GM12892 (cell line): ENCODE measurements around the gene CPT1C.
A peak's percentile ranks its signal among the peaks of the same experiment; 100 is the strongest.

Experiments used
- POLR2A ChIP-seq: IDR thresholded peaks from 2 replicates; pipeline ENCODE4 v1.6.1; 2011; ENCODE audit warnings: low read depth, low read length, control low read depth
- POLR2AphosphoS5 ChIP-seq: IDR thresholded peaks from 2 replicates; pipeline ENCODE4 v1.6.1; 2011; ENCODE audit warnings: low read depth, low read length, control low read depth

GRCh38 chr19:49676136-49676783 is 14.7 kb upstream of the CPT1C start:
- TF ChIP-seq POLR2AphosphoS5 (peak; percentile 97), POLR2A (peak; percentile 98)
